DOHH2 (cell line): ENCODE data around the gene DLGAP1.

ENCODE experiments used
- H3F3A ChIP-seq: fragments of 200-600 bp; sonication (generic), shearing (Covaris generic); 2 replicates; pipeline ENCODE4 v1.6.0; 2016; ENCODE audit warnings: antibody characterized with exemption, mild to moderate bottlenecking; ENCODE audit not compliant: control insufficient read depth, insufficient read depth
- H3K27ac ChIP-seq: fragments of 200-600 bp; sonication (generic); 2 replicates; pipeline ENCODE4 v1.5.1; 2014; ENCODE audit warnings: low read depth, mild to moderate bottlenecking, low read length, moderate library complexity
- H3K27me3 ChIP-seq: fragments of 200-600 bp; sonication (generic); 2 replicates; pipeline ENCODE4 v1.6.1; 2014; ENCODE audit warnings: mild to moderate bottlenecking, low read length, mixed read lengths; ENCODE audit not compliant: control insufficient read depth
- H3K36me3 ChIP-seq: fragments of 200-600 bp; sonication (generic); 2 replicates; pipeline ENCODE4 v1.6.1; 2014; ENCODE audit warnings: mild to moderate bottlenecking, low read length, moderate library complexity, mixed read lengths; ENCODE audit not compliant: control insufficient read depth
- H3K4me1 ChIP-seq: fragments of 200-600 bp; sonication (generic); 2 replicates; pipeline ENCODE4 v1.6.1; 2014; ENCODE audit warnings: mild to moderate bottlenecking, low read length, mixed read lengths; ENCODE audit not compliant: control insufficient read depth
- H3K4me2 ChIP-seq: fragments of 200-600 bp; sonication (generic); 2 replicates; pipeline ENCODE4 v1.6.0; 2014; ENCODE audit warnings: mild to moderate bottlenecking, low read length, moderate library complexity
- H3K4me3 ChIP-seq: fragments of 200-600 bp; sonication (generic); 2 replicates; pipeline ENCODE4 v1.5.1; 2014; ENCODE audit warnings: mild to moderate bottlenecking, low read length, mixed read lengths
- H3K79me2 ChIP-seq: fragments of 200-600 bp; sonication (generic); 2 replicates; pipeline ENCODE4 v1.6.1; 2014; ENCODE audit warnings: mild to moderate bottlenecking, low read length, mixed read lengths; ENCODE audit not compliant: control insufficient read depth
- H3K9me2 ChIP-seq: fragments of 200-600 bp; sonication (generic); replicated peaks from 2 replicates; pipeline ENCODE4 v1.6.1; 2014; ENCODE audit warnings: mild to moderate bottlenecking, low read length, mixed read lengths; ENCODE audit not compliant: control insufficient read depth
- H3K9me3 ChIP-seq: fragments of 200-600 bp; sonication (generic); 2 replicates; pipeline ENCODE4 v1.6.1; 2014; ENCODE audit warnings: antibody characterized with exemption, low read length, mixed read lengths; ENCODE audit not compliant: control insufficient read depth, insufficient read depth
- H4K20me1 ChIP-seq: fragments of 200-600 bp; sonication (generic); 2 replicates; pipeline ENCODE4 v1.6.0; 2014; ENCODE audit warnings: low read depth, mild to moderate bottlenecking, antibody characterized with exemption, low read length, moderate library complexity; ENCODE audit not compliant: control insufficient read depth, insufficient read depth
- EZH2phosphoT487 ChIP-seq: fragments of 200-600 bp; sonication (generic); IDR thresholded peaks from 2 replicates; pipeline ENCODE4 v1.6.1; 2017; ENCODE audit warnings: borderline replicate concordance, mild to moderate bottlenecking, antibody characterized with exemption, low read length, moderate library complexity, mixed read lengths
- TF ChIP-seq, protein P1 (sequence below): fragments of 200-600 bp; sonication (generic); IDR thresholded peaks from one replicate; pipeline ENCODE4 v1.5.1; 2014; ENCODE audit warnings: antibody characterized with exemption, mild to moderate bottlenecking, low read depth, low read length; ENCODE audit not compliant: poor library complexity, severe bottlenecking

The DLGAP1 gene

DNA sequence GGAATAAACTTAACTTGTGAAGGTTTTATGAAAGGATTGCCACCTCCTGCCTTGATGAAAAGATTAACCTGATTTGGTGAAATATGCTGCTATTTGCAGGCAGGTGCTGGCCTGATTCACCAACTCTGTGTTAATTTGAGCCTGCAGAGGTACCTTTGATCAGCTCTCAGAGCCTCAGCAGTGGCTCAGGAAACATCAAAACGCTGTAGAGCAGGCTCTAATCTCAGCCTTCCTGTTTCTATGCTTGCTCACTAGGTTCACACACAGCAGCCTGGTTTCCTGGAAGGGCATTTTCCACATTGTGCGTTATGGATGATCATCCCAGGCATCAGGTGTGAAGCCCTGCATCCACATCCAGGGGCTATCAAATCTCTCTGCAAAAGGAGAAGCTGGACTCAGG, 988.2 kb downstream of the DLGAP1 start:
- Histone ChIP-seq H3K27ac (no peak overlapping the region), H3F3A (no peaks in the 10 kb centered on the region), H3K27me3 (peaks cover 5% of the 10 kb centered on the region), H3K9me3 (peaks cover 3% of the 10 kb centered on the region; the same call in 1 of the 2 replicates), H3K9me2 (no peaks in the 10 kb centered on the region), H3K36me3 (no peaks in the 10 kb centered on the region), H3K79me2 (no peaks in the 10 kb centered on the region), H4K20me1 (no peaks in the 10 kb centered on the region), H3K4me1 (no peaks in the 10 kb centered on the region), H3K4me3 (no peak overlapping the region), H3K4me2 (no peak overlapping the region)
- TF ChIP-seq, protein P1, sequence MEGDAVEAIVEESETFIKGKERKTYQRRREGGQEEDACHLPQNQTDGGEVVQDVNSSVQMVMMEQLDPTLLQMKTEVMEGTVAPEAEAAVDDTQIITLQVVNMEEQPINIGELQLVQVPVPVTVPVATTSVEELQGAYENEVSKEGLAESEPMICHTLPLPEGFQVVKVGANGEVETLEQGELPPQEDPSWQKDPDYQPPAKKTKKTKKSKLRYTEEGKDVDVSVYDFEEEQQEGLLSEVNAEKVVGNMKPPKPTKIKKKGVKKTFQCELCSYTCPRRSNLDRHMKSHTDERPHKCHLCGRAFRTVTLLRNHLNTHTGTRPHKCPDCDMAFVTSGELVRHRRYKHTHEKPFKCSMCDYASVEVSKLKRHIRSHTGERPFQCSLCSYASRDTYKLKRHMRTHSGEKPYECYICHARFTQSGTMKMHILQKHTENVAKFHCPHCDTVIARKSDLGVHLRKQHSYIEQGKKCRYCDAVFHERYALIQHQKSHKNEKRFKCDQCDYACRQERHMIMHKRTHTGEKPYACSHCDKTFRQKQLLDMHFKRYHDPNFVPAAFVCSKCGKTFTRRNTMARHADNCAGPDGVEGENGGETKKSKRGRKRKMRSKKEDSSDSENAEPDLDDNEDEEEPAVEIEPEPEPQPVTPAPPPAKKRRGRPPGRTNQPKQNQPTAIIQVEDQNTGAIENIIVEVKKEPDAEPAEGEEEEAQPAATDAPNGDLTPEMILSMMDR, result no peak
- no peak for TF ChIP-seq EZH2phosphoT487

DNA sequence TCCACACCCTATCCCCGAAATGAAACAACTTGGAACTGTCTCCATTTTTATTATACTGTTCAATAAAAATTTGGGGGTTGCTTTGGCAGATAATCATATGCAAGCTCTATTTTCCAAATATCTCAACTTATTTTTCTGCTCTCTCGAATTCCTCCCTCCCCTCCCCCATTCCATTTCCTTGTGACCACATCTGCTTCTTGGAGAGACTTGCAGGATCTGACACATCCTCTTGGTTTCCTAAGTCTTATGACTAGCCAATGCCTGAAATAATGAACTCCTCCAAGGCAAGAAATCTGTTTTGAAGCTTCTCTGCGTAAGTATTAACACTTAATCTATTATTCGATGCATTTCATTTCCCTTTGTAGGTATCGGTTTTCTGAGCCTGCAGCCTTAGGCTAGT, 989.1 kb downstream of the DLGAP1 start:
- Histone ChIP-seq H3K4me1 (no peaks in the 10 kb centered on the region), H3K36me3 (no peaks in the 10 kb centered on the region), H3K9me3 (peaks cover 4% of the 10 kb centered on the region; the same call in 1 of the 2 replicates), H3K27ac (no peak overlapping the region), H3K79me2 (no peaks in the 10 kb centered on the region), H3K4me2 (no peak overlapping the region), H4K20me1 (no peaks in the 10 kb centered on the region), H3K27me3 (peaks cover 5% of the 10 kb centered on the region), H3F3A (no peaks in the 10 kb centered on the region), H3K4me3 (no peak overlapping the region), H3K9me2 (no peaks in the 10 kb centered on the region)
- TF ChIP-seq, protein P1, result no peak
- no peak for TF ChIP-seq EZH2phosphoT487

DNA sequence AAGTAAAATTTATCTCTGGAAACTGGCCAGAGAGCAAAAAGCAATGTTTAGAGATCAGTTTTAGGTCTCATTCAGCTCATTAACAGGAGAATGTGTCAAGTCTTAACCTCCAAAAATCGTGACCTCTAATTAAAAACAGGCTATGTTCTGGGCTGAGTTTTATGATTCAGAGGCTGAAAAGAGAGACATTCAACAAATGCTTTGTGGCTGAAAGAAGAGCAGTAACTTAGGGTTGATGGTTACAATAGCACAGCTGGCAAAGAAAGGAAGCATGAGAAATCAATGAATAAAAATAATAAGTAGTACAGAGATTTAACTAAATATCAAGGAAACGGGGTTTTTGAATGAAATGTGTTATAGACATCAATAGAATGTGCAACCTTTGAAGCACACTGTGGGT, 992.1 kb downstream of the DLGAP1 start:
- Histone ChIP-seq H4K20me1 (no peaks in the 10 kb centered on the region), H3K4me3 (no peak overlapping the region), H3K36me3 (peaks cover 13% of the 10 kb centered on the region), H3F3A (no peaks in the 10 kb centered on the region), H3K27me3 (peaks cover 5% of the 10 kb centered on the region), H3K4me2 (no peak overlapping the region), H3K4me1 (peaks cover 8% of the 10 kb centered on the region), H3K9me2 (no peaks in the 10 kb centered on the region), H3K9me3 (peaks cover 6% of the 10 kb centered on the region; the same call in 1 of the 2 replicates), H3K79me2 (no peaks in the 10 kb centered on the region), H3K27ac (no peak overlapping the region)
- no peak for TF ChIP-seq EZH2phosphoT487
- TF ChIP-seq, protein P1, result no peak

DNA sequence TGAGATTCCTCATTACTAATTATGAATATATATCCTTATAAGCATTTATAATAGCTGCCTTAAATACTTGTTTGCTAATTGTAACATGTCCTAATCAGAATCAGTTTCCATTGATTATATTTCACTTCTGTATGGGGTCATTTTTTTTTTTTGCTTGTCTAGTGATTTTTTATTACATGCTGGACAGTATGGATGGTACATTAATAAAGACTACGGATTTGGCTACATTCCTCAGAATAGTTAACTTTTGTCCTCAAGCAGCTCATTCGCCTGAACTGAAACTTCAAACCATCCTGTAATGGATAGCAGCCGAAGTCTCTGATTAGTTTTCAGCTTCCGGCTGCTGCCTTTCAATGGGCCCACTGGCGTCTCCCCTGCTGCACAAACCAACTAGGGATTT, 993.4 kb downstream of the DLGAP1 start:
- Histone ChIP-seq H3K4me1 (peaks cover 10% of the 10 kb centered on the region), H3K79me2 (no peaks in the 10 kb centered on the region), H4K20me1 (no peaks in the 10 kb centered on the region), H3K27me3 (no peaks in the 10 kb centered on the region; the same call in 1 of the 2 replicates), H3K9me2 (no peaks in the 10 kb centered on the region), H3K4me3 (no peak overlapping the region), H3K36me3 (peaks cover 25% of the 10 kb centered on the region), H3K4me2 (no peak overlapping the region), H3K9me3 (peaks cover 6% of the 10 kb centered on the region; the same call in 1 of the 2 replicates), H3F3A (no peaks in the 10 kb centered on the region), H3K27ac (no peak overlapping the region)
- TF ChIP-seq, protein P1, result no peak
- TF ChIP-seq EZH2phosphoT487, result no peak
